ENCODE results near the gene IMPG2.

DNA sequence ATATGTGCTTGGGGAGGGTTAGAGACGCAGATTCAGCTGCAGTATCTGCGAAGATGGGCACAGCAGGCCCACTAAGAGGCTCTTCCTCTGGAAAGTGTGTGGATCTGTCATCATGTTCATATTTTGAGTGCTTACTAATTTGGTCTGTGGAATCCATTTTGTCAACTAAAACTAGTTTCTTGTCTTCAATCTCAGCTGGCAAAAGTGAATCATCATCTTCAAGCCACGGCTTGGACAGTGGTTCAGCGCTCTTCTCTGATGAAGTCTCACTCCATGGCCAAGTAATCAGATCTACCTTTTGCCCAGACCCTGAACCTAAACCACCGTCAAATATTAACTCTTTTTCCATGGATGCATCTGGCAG is 76.2 kb downstream of the IMPG2 start:
- TF ChIP-seq EP300 (IDR thresholded peaks at IDR 0.05): no peak
- no peak for TF ChIP-seq POLR2AphosphoS5 (IDR thresholded peaks at IDR 0.05)
- TF ChIP-seq CTCF (IDR thresholded peaks at IDR 0.05): no peak
- TF ChIP-seq POLR2A (IDR thresholded peaks at IDR 0.05): no peak

Measured in upper lobe of left lung (tissue), 4 donors.